ENCODE results near the gene TNS1. TPM values are rescaled to one million over a fixed set of nuclear protein-coding genes. Genes with fewer than 3 reads are reported as not detected.
"Not testable (repeated sequence)": the region's sequence is repeated elsewhere in the genome, so short reads cannot be mapped to it uniquely, and the experiment has no call there.

The TNS1 gene
- 100 to 1,000 TPM; 436 to 508 TPM for total RNA-seq
- long read RNA-seq, partial matches to known transcripts = 326 of 454 reads
- long read RNA-seq, other reads (novel, unspliced or antisense) = 125 of 454 reads

- intact Hi-C loops (cut with DNase I) = no loop called here
- DNase-seq (peak; percentile 67), ATAC-seq (peak; percentile 45 to 60)
Measured at GRCh38 chr2:218002845-218003180, at the start of gene TNS1. TSS of gene TNS1 (minus strand) at chr2:218002995. CDS start at chr2:218002872, 123 bp downstream.

GRCh38 chr2:218051903-218052302 is 49.1 kb upstream of the TNS1 start:
- no peak for DNase-seq
- intact Hi-C loops (cut with DNase I) = no loop called here
- ATAC-seq = no peak

GRCh38 chr2:218047536-218048225 is 44.9 kb upstream of the TNS1 start:
- ATAC-seq = no peak
- intact Hi-C loops (cut with DNase I) = no loop called here
- DNase-seq = no peak

GRCh38 chr2:218046238-218046637 is 43.4 kb upstream of the TNS1 start:
- DNase-seq (no peak), ATAC-seq (peak in 1 of 2 donors; percentile 77)
- intact Hi-C loops (cut with DNase I) = no loop called here

- ATAC-seq; intact Hi-C loops (cut with DNase I); DNase-seq: not testable (repeated sequence)
Measured at GRCh38 chr2:218044599-218044998, 41.8 kb upstream of the TNS1 start.

- no peak for DNase-seq
- ATAC-seq = no peak
- intact Hi-C loops (cut with DNase I) = no loop called here
Measured at GRCh38 chr2:218043701-218044109, 40.9 kb upstream of the TNS1 start.

- intact Hi-C loops (cut with DNase I) = no loop called here
- ATAC-seq (no peak), DNase-seq (no peak)
Measured at GRCh38 chr2:218043100-218043499, 40.3 kb upstream of the TNS1 start.

GRCh38 chr2:218041302-218042168 is 38.7 kb upstream of the TNS1 start:
- no peak for ATAC-seq
- intact Hi-C loops (cut with DNase I) = no loop called here

GRCh38 chr2:218040883-218041282 is 38.1 kb upstream of the TNS1 start:
- ATAC-seq (no peak), DNase-seq (no peak)
- intact Hi-C loops (cut with DNase I) = no loop called here

More at GRCh38 chr2:218041302-218042168, 38.7 kb upstream of the TNS1 start:
- no peak for DNase-seq

- intact Hi-C loops (cut with DNase I) = no loop called here
- DNase-seq (no peak), ATAC-seq (no peak)
Measured at GRCh38 chr2:218039171-218039570, 36.4 kb upstream of the TNS1 start.

- ATAC-seq = no peak
- intact Hi-C loops (cut with DNase I) = loop anchor here in 1 of 2 donors (2.0 kb wide), 1 partner anchor 252 kb away; no protein-coding TSS in a partner anchor
- DNase-seq = no peak
Measured at GRCh38 chr2:218036371-218036770, 33.6 kb upstream of the TNS1 start.

- intact Hi-C loops (cut with DNase I) = loop anchor here in 1 of 2 donors (2.0 kb wide), 1 partner anchor 251 kb away; no protein-coding TSS in a partner anchor
- DNase-seq (no peak), ATAC-seq (no peak)
Measured at GRCh38 chr2:218035463-218036100, 32.8 kb upstream of the TNS1 start.

GRCh38 chr2:218034497-218035213 is 31.9 kb upstream of the TNS1 start:
- peak; percentile 78 for DNase-seq
- intact Hi-C loops (cut with DNase I) = loop anchor here in 1 of 2 donors (5.0 kb wide), 1 partner anchor 42 kb away; no protein-coding TSS in a partner anchor
- ATAC-seq = peak; percentile 86 to 87

- DNase-seq (no peak), ATAC-seq (peak; percentile 5 to 20)
- intact Hi-C loops (cut with DNase I) = loop anchor here in 1 of 2 donors (5.0 kb wide), 1 partner anchor 42 kb away; no protein-coding TSS in a partner anchor
Measured at GRCh38 chr2:218033590-218034496, 31.0 kb upstream of the TNS1 start.

- ATAC-seq (no peak), DNase-seq (no peak)
- intact Hi-C loops (cut with DNase I) = loop anchor here in 1 of 2 donors (5.0 kb wide), 1 partner anchor 41 kb away; no protein-coding TSS in a partner anchor
Measured at GRCh38 chr2:218033208-218033589, 30.4 kb upstream of the TNS1 start.

- no peak for ATAC-seq
- intact Hi-C loops (cut with DNase I) = loop anchor here in 1 of 2 donors (5.0 kb wide), 1 partner anchor 40 kb away; no protein-coding TSS in a partner anchor
- DNase-seq = no peak
Measured at GRCh38 chr2:218032336-218033171, 29.8 kb upstream of the TNS1 start.

- ATAC-seq (no peak), DNase-seq (no peak)
- intact Hi-C loops (cut with DNase I) = loop anchor here in 1 of 2 donors (5.0 kb wide), 1 partner anchor 40 kb away; no protein-coding TSS in a partner anchor
Measured at GRCh38 chr2:218031771-218032257, 29.0 kb upstream of the TNS1 start.
